Prostate gland (tissue), 2 donors: ENCODE results near the gene CSF1R. TPM values are rescaled to one million over a fixed set of nuclear protein-coding genes. Genes with fewer than 3 reads are reported as not detected.

Experiments
- DNase-seq: peaks from one replicate; pipeline ENCODE4 v3.0.0-alpha.2; 2019; ENCODE audit warnings: low spot score
- H3K27ac ChIP-seq, 2 donors: fragments of 200-600 bp; sonication (generic); 2 replicates each; pipeline ENCODE4 v1.5.1; 2017 to 2019
- H3K27me3 ChIP-seq: fragments of 200-600 bp; sonication (generic); replicated peaks from 2 replicates; pipeline ENCODE4 v1.5.1; 2019; ENCODE audit not compliant: insufficient read depth
- H3K36me3 ChIP-seq, 2 donors: fragments of 200-600 bp; sonication (generic); 1 replicate in 1 of 2; 2 replicates in 1 of 2; pipeline versions ENCODE4 v1.5.1 to v1.8.1; 2017 to 2019
- H3K4me1 ChIP-seq: fragments of 200-600 bp; sonication (generic); replicated peaks from 2 replicates; pipeline ENCODE4 v1.5.1; 2019
- H3K4me3 ChIP-seq, 2 donors: fragments of 200-600 bp; sonication (generic); 2 replicates each; pipeline ENCODE4 v1.5.1; 2017 to 2019
- H3K9me3 ChIP-seq: fragments of 200-600 bp; sonication (generic); 2 replicates; pipeline ENCODE4 v1.5.1; 2017
- POLR2A ChIP-seq: fragments of 450-650 bp; IDR thresholded peaks from one replicate; pipeline ENCODE4 v1.6.1; 2016; ENCODE audit warnings: antibody characterized with exemption, mild to moderate bottlenecking
- POLR2AphosphoS5 ChIP-seq: sonication (generic); formaldehyde crosslinking; IDR thresholded peaks from one replicate; pipeline ENCODE4 v1.6.1; 2017; ENCODE audit warnings: antibody characterized with exemption
- WGBS: methylation state at CpG from one replicate; pipeline ENCODE4 v1.1.5; 2018; 5-methylcytosine and 5-hydroxymethylcytosine counted together
- intact Hi-C: fragments of 100-400 bp; cut with DNase I; formaldehyde crosslinking; loops from one replicate; pipeline ENCODE4 v1.14.2; 2022
- total RNA-seq, 2 donors: library from RNA; depleted of rRNA; stranded (reverse); fragments of >200 nt; gene quantifications; one replicate each; pipeline ENCODE4 v1.1.0, GENCODE V29; 2016
- TF ChIP-seq, protein P1 (sequence below), 4 experiments: fragments of 200-600 bp in 2 of 4; fragments of 450-650 bp in 2 of 4; sonication (generic) in 2 of 4; IDR thresholded peaks; 1 replicate in 3 of 4; 2 replicates in 1 of 4; pipeline ENCODE4 v1.5.1; 2016 to 2019; ENCODE audit warnings: antibody characterized with exemption in 4 of 4, mild to moderate bottlenecking in 2 of 4, moderate library complexity in 2 of 4

Gene CSF1R
- total RNA-seq, 2 donors from 2014 or later: 11.0 to 36.4 TPM

DNA sequence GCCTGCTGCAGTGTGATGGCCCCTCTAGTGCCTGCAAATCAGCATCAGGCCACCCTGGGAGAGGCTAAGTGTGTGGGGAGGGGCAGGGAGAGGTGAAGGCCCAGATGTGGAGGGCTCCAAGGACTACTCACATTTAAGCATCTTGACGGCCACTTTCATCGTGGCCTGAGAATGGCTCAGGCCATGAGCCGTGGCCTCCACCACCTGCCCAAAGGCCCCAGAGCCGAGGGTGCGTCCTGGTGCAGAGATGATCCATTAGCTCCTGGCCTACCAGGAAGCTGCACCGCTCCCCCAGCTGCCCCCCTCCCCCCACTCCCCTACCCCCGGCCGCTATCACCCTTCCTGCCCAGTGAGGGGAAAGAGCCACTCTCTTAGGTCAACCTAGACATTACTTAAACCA lies 38.2 kb upstream of the CSF1R start:
- H3K4me1 ChIP-seq: no peaks in the 10 kb centered on the region
- TF ChIP-seq, protein P1, sequence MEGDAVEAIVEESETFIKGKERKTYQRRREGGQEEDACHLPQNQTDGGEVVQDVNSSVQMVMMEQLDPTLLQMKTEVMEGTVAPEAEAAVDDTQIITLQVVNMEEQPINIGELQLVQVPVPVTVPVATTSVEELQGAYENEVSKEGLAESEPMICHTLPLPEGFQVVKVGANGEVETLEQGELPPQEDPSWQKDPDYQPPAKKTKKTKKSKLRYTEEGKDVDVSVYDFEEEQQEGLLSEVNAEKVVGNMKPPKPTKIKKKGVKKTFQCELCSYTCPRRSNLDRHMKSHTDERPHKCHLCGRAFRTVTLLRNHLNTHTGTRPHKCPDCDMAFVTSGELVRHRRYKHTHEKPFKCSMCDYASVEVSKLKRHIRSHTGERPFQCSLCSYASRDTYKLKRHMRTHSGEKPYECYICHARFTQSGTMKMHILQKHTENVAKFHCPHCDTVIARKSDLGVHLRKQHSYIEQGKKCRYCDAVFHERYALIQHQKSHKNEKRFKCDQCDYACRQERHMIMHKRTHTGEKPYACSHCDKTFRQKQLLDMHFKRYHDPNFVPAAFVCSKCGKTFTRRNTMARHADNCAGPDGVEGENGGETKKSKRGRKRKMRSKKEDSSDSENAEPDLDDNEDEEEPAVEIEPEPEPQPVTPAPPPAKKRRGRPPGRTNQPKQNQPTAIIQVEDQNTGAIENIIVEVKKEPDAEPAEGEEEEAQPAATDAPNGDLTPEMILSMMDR (IDR thresholded peaks at IDR 0.05): no peak
- TF ChIP-seq POLR2AphosphoS5: no peak
- TF ChIP-seq POLR2A: no peak
- no peaks in the 10 kb centered on the region for H3K27me3 ChIP-seq
- H3K27ac ChIP-seq: no peak overlapping the region
- no peaks in the 10 kb centered on the region for H3K9me3 ChIP-seq
- WGBS: 87% methylated on average over 8 of the region's 8 CpGs
- no peak overlapping the region for H3K4me3 ChIP-seq
- no peaks in the 10 kb centered on the region for H3K36me3 ChIP-seq
- no peak for DNase-seq
- intact Hi-C loops: no loop called here

GRCh38 chr5:150124111-150124557 lies 37.8 kb upstream of the CSF1R start:
- no peaks in the 10 kb centered on the region for H3K27me3 ChIP-seq
- intact Hi-C loops: no loop called here
- no peaks in the 10 kb centered on the region for H3K9me3 ChIP-seq
- no peak overlapping the region for H3K27ac ChIP-seq
- TF ChIP-seq, protein P1 (IDR thresholded peaks at IDR 0.05): no peak
- TF ChIP-seq POLR2AphosphoS5 (no peak), POLR2A (no peak)
- no peaks in the 10 kb centered on the region for H3K36me3 ChIP-seq
- 87% methylated on average over 11 of the region's 11 CpGs for WGBS
- no peak for DNase-seq
- no peak overlapping the region for H3K4me3 ChIP-seq
- H3K4me1 ChIP-seq: no peaks in the 10 kb centered on the region

GRCh38 chr5:150123542-150123941 lies 37.2 kb upstream of the CSF1R start:
- 76% methylated on average over 4 of the region's 4 CpGs for WGBS
- no peaks in the 10 kb centered on the region for H3K9me3 ChIP-seq

GRCh38 chr5:150122536-150123481 lies 36.5 kb upstream of the CSF1R start:
- Histone ChIP-seq H3K4me1 (no peaks in the 10 kb centered on the region), H3K27ac (no peak overlapping the region), H3K36me3 (no peaks in the 10 kb centered on the region), H3K27me3 (no peaks in the 10 kb centered on the region), H3K4me3 (no peak overlapping the region), H3K9me3 (no peaks in the 10 kb centered on the region)
- intact Hi-C loops: no loop called here
- 93% methylated on average over 15 of the region's 15 CpGs for WGBS
- TF ChIP-seq POLR2AphosphoS5: no peak
- TF ChIP-seq POLR2A: no peak
- TF ChIP-seq, protein P1 (IDR thresholded peaks at IDR 0.05): no peak
- no peak for DNase-seq

More at GRCh38 chr5:150123542-150123941, 37.2 kb upstream of the CSF1R start:
- intact Hi-C loops: no loop called here
- Histone ChIP-seq H3K27ac (no peak overlapping the region), H3K36me3 (no peaks in the 10 kb centered on the region), H3K4me3 (no peak overlapping the region), H3K27me3 (no peaks in the 10 kb centered on the region), H3K4me1 (no peaks in the 10 kb centered on the region)
- no peak for TF ChIP-seq POLR2AphosphoS5
- TF ChIP-seq, protein P1 (IDR thresholded peaks at IDR 0.05): no peak
- TF ChIP-seq POLR2A: no peak
- DNase-seq: no peak

GRCh38 chr5:150122158-150122510 lies 35.8 kb upstream of the CSF1R start:
- TF ChIP-seq, protein P1 (IDR thresholded peaks at IDR 0.05): peak in 1 of 4 experiments; percentile 13
- TF ChIP-seq POLR2A: no peak
- H3K4me1 ChIP-seq: no peaks in the 10 kb centered on the region
- H3K9me3 ChIP-seq: no peaks in the 10 kb centered on the region
- no peaks in the 10 kb centered on the region for H3K27me3 ChIP-seq
- 61% methylated on average over 5 of the region's 5 CpGs for whole genome bisulfite sequencing
- no peak overlapping the region for H3K4me3 ChIP-seq
- intact Hi-C loops: no loop called here
- no peak overlapping the region for H3K27ac ChIP-seq
- no peak for DNase-seq
- no peaks in the 10 kb centered on the region for H3K36me3 ChIP-seq
